ENCODE data around the gene ACTR6. TPM values are rescaled to one million over a fixed set of nuclear protein-coding genes. Genes with fewer than 3 reads are reported as not detected.
A peak's percentile ranks its signal among the peaks of the same experiment; 100 is the strongest.

Gene ACTR6
- total RNA-seq, 2 experiments from 2014 or later = 21.3 to 21.8 TPM

DNA sequence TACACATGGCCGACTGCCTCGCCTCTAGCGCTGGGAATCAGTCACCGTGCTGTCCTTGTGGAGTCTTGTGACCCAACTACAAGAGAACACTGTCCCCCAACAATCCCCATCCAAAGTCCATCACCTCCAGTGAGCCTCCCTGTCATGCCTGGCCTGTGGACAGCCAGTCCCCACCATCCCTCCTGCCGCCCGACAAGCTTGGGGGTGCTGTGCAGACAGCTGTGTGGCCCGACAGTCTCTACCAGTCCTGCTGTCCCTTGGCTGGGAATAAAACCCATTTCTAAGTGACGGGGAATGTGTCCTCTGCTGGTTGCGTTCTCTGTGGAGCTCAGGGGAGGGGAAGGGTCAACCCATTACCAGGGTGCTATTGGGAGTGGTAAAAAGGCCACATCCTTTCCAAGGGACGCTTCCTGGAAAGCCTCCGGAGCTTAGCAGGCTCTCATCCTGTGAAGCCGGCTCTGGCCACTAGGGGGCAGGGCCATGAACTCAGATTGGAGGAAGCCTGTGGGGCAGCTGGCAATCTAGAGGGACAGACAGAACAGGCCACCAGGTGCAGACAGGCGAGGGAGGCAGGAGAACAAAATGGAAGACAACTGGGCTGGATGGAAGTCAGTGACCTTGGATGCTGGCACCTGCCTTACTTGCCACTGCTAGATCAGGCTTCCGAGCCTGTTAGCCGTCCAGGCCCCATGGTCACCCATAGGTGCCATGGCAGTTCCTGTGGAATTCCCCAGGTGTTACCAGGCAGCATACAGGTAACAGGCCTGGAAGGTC is 46.0 kb upstream of the ACTR6 start:
- ATAC-seq (ENCODE audit: poor library complexity) (peak; percentile 74), DNase-seq (peak; percentile 53 to 82 (median 64))
- H3K9me3 ChIP-seq (ENCODE audit: control insufficient read depth in 1 of 2, insufficient read depth in 1 of 2, low read length in 2 of 2) = no peaks in the 10 kb centered on the region
- peak; percentile 86 for TF ChIP-seq CTCF (IDR thresholded peaks at IDR 0.05)
- intact Hi-C loops (cut with DNase I, micrococcal nuclease) = loop anchor here (1.0 to 10.0 kb wide), 2 partner anchors 46 to 400 kb away; partner anchors contain the start of gene ACTR6 (in 1 of the 2)
- H3K36me3 ChIP-seq (ENCODE audit: insufficient read depth, low read length) = no peaks in the 10 kb centered on the region
- H3K4me1 ChIP-seq (ENCODE audit: insufficient read depth, low read length) = peaks cover 6% of the 10 kb centered on the region
- POLR2A ChIA-PET = interaction anchor here (1.2 to 1.4 kb wide), 4 partner anchors 8 to 113 kb away, joined by 3 to 10 read pairs (median 4); partner anchors contain the start of genes ACTR6, DEPDC4 and SCYL2
- no peaks in the 10 kb centered on the region for H3K27me3 ChIP-seq (ENCODE audit: control insufficient read depth in 1 of 2, insufficient read depth in 2 of 2, low read length in 2 of 2)
- no peak overlapping the region for H3K27ac ChIP-seq (ENCODE audit: low read depth in 1 of 2, low read length in 2 of 2)
- Mint-ChIP-seq H3K4me3 (no peak overlapping the region), H3K4me1 (ENCODE audit: low read depth) (peaks cover 4% of the 10 kb centered on the region), H3K27ac (no peak overlapping the region), H3K27me3 (no peaks in the 10 kb centered on the region), H3K9me3 (no peaks in the 10 kb centered on the region), H3K36me3 (ENCODE audit: low read depth) (no peaks in the 10 kb centered on the region)
- CTCF ChIA-PET = interaction anchor here (0.9 to 1.9 kb wide), 15 partner anchors 9 to 171 kb away, joined by 3 to 18 read pairs (median 3); partner anchors contain the start of genes ACTR6, DEPDC4 and SCYL2
- no peak overlapping the region for H3K4me3 ChIP-seq (ENCODE audit: low read length)

DNA sequence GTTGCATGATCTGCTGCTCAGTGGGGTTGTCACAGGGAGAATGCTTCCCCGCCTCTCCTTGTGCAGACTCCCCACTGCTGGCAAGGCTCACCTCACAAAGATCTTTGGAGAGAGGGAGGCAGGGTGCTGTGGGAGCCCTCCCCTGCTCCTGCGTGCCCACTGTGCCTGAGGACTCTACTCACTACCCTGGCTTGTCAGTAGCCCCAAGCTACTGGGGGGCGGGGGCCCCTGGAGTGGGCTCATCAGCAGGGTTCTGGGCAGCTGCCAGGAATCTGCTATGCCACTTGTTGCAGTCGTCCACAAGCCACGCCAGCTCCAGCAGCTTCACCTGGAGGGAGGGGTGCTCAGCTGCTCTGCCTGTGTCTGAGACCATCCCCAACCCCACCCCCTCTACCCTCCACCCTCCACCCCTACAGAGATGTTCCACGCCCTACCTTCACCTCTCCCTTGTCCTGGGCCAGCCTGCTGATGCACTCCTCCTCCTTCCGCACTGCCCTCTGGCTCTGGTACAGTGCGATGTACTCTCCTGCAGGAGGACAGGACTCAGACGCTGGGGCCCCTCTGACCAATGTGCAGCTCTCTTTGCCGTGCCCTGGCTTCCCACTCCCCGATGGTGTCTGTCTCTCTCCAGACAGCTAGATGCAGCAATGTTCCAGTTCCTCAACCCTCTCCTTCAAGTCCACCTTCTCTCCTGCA is 43.7 kb upstream of the ACTR6 start:
- no peak for TF ChIP-seq CTCF (IDR thresholded peaks at IDR 0.05)
- intact Hi-C loops (cut with DNase I, micrococcal nuclease) = loop anchor here in 1 of 2 experiments (10.0 kb wide), 1 partner anchor 398 kb away; no protein-coding TSS in a partner anchor
- H3K9me3 ChIP-seq (ENCODE audit: control insufficient read depth in 1 of 2, insufficient read depth in 1 of 2, low read length in 2 of 2) = no peaks in the 10 kb centered on the region
- Mint-ChIP-seq H3K9me3 (no peaks in the 10 kb centered on the region), H3K4me3 (no peak overlapping the region), H3K4me1 (ENCODE audit: low read depth) (peaks cover 4% of the 10 kb centered on the region), H3K27ac (no peak overlapping the region), H3K27me3 (no peaks in the 10 kb centered on the region), H3K36me3 (ENCODE audit: low read depth) (no peaks in the 10 kb centered on the region)
- no peaks in the 10 kb centered on the region for H3K36me3 ChIP-seq (ENCODE audit: insufficient read depth, low read length)
- ChIA-PET CTCF (no interaction called here), POLR2A (no interaction called here)
- DNase-seq (no peak), ATAC-seq (ENCODE audit: poor library complexity) (no peak)
- no peak overlapping the region for H3K4me3 ChIP-seq (ENCODE audit: low read length)
- H3K27me3 ChIP-seq (ENCODE audit: control insufficient read depth in 1 of 2, insufficient read depth in 2 of 2, low read length in 2 of 2) = no peaks in the 10 kb centered on the region
- H3K4me1 ChIP-seq (ENCODE audit: insufficient read depth, low read length) = peaks cover 6% of the 10 kb centered on the region
- no peak overlapping the region for H3K27ac ChIP-seq (ENCODE audit: low read depth in 1 of 2, low read length in 2 of 2)

- no peaks in the 10 kb centered on the region for H3K27me3 Mint-ChIP-seq
- no peak overlapping the region for H3K4me3 Mint-ChIP-seq
- H3K4me1 ChIP-seq (ENCODE audit: insufficient read depth, low read length) = peaks cover 6% of the 10 kb centered on the region
- CTCF ChIA-PET = no interaction called here
- H3K27ac ChIP-seq (ENCODE audit: low read depth in 1 of 2, low read length in 2 of 2) = no peak overlapping the region
- H3K9me3 Mint-ChIP-seq = no peaks in the 10 kb centered on the region
- TF ChIP-seq CTCF (IDR thresholded peaks at IDR 0.05) = no peak
- no peaks in the 10 kb centered on the region for H3K27me3 ChIP-seq (ENCODE audit: control insufficient read depth in 1 of 2, insufficient read depth in 2 of 2, low read length in 2 of 2)
- H3K4me3 ChIP-seq (ENCODE audit: low read length) = no peak overlapping the region
- intact Hi-C loops (cut with DNase I, micrococcal nuclease) = loop anchor here in 1 of 2 experiments (10.0 kb wide), 1 partner anchor 397 kb away; no protein-coding TSS in a partner anchor
- POLR2A ChIA-PET = no interaction called here
- H3K27ac Mint-ChIP-seq = no peak overlapping the region
- DNase-seq (no peak), ATAC-seq (ENCODE audit: poor library complexity) (no peak)
- H3K36me3 Mint-ChIP-seq (ENCODE audit: low read depth) = no peaks in the 10 kb centered on the region
- no peaks in the 10 kb centered on the region for H3K9me3 ChIP-seq (ENCODE audit: control insufficient read depth in 1 of 2, insufficient read depth in 1 of 2, low read length in 2 of 2)
- H3K4me1 Mint-ChIP-seq (ENCODE audit: low read depth) = peaks cover 4% of the 10 kb centered on the region
- no peaks in the 10 kb centered on the region for H3K36me3 ChIP-seq (ENCODE audit: insufficient read depth, low read length)
Measured at GRCh38 chr12:100157427-100157821, 43.2 kb upstream of the ACTR6 start.
